NB4 (cell line): ENCODE results near the gene RRAS2.

Source experiments
- DNase-seq: peaks from one replicate; pipeline ENCODE4 v3.0.0; 2010; ENCODE audit warnings: low read depth
- H3K4me3 ChIP-seq: one replicate; pipeline ENCODE4 v1.5.1; 2011; ENCODE audit warnings: mild to moderate bottlenecking, low read depth, low read length, moderate library complexity
- MAX ChIP-seq: IDR thresholded peaks from 2 replicates; pipeline ENCODE4 v1.6.1; 2011; ENCODE audit warnings: low read depth, low read length
- MYC ChIP-seq: IDR thresholded peaks from 2 replicates; pipeline ENCODE4 v1.6.1; 2011; ENCODE audit warnings: low read depth, low read length
- POLR2A ChIP-seq: IDR thresholded peaks from 2 replicates; pipeline ENCODE4 v1.6.1; 2011; ENCODE audit warnings: mild to moderate bottlenecking; ENCODE audit not compliant: insufficient read length; ENCODE audit errors: extremely low read depth
- TF ChIP-seq, protein P1 (sequence below): IDR thresholded peaks from one replicate; pipeline ENCODE4 v1.5.1; 2012; ENCODE audit warnings: low read depth, low read length

RRAS2 gene

GRCh38 chr11:14390669-14391068 is 31.7 kb upstream of the RRAS2 start:
- no peak overlapping the region for H3K4me3 ChIP-seq
- TF ChIP-seq MYC: no peak
- no peak for TF ChIP-seq MAX
- TF ChIP-seq, protein P1, sequence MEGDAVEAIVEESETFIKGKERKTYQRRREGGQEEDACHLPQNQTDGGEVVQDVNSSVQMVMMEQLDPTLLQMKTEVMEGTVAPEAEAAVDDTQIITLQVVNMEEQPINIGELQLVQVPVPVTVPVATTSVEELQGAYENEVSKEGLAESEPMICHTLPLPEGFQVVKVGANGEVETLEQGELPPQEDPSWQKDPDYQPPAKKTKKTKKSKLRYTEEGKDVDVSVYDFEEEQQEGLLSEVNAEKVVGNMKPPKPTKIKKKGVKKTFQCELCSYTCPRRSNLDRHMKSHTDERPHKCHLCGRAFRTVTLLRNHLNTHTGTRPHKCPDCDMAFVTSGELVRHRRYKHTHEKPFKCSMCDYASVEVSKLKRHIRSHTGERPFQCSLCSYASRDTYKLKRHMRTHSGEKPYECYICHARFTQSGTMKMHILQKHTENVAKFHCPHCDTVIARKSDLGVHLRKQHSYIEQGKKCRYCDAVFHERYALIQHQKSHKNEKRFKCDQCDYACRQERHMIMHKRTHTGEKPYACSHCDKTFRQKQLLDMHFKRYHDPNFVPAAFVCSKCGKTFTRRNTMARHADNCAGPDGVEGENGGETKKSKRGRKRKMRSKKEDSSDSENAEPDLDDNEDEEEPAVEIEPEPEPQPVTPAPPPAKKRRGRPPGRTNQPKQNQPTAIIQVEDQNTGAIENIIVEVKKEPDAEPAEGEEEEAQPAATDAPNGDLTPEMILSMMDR: no peak
- TF ChIP-seq POLR2A: no peak
- no peak for DNase-seq

- TF ChIP-seq, protein P1: no peak
- no peak for TF ChIP-seq POLR2A
- TF ChIP-seq MAX: no peak
- no peak for TF ChIP-seq MYC
- no peak overlapping the region for H3K4me3 ChIP-seq
- DNase-seq: no peak
Measured at GRCh38 chr11:14388352-14388751, 29.4 kb upstream of the RRAS2 start.

- no peak for DNase-seq
- no peak overlapping the region for H3K4me3 ChIP-seq
- TF ChIP-seq, protein P1: no peak
- TF ChIP-seq MYC: no peak
Measured at GRCh38 chr11:14386895-14387480, 28.0 kb upstream of the RRAS2 start.

DNA sequence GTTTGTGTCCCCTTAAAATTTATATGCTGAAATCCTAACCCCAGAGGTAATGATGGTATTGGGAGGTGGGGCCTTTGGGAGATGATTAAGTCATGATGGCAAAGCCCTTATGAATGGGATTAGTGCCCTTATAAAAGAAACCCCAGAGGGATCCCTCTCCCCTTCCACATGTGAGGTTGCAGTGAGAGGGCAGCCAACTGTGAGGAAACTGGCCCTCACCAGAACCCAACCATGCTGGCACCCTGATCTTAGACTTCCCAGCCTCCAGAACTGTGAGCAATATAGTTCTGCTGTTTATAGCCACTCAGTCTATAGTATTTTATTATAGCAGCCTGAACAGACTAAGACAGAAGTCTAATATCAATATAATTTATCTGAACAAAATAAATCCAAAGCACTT is 27.1 kb upstream of the RRAS2 start:
- DNase-seq: no peak
- TF ChIP-seq, protein P1: no peak
- TF ChIP-seq POLR2A (no peak), MAX (no peak), MYC (no peak)

GRCh38 chr11:14384338-14384737 is 25.4 kb upstream of the RRAS2 start:
- no peak overlapping the region for H3K4me3 ChIP-seq
- no peak for DNase-seq
- TF ChIP-seq, protein P1: no peak
- TF ChIP-seq POLR2A: no peak
- TF ChIP-seq MAX: no peak
- TF ChIP-seq MYC: no peak

More for the DNA sequence above, 27.1 kb upstream of the RRAS2 start:
- H3K4me3 ChIP-seq: no peak overlapping the region

- no peak overlapping the region for H3K4me3 ChIP-seq
- DNase-seq: no peak
- TF ChIP-seq POLR2A (no peak), MYC (no peak), MAX (no peak)
- TF ChIP-seq, protein P1: no peak
Measured at GRCh38 chr11:14381968-14382367, 23.0 kb upstream of the RRAS2 start.
